Measurements from ENCODE around the gene TBL2.
"Not testable (repeated sequence)": the region's sequence is repeated elsewhere in the genome, so short reads cannot be mapped to it uniquely, and the experiment has no call there.

The TBL2 gene

DNA sequence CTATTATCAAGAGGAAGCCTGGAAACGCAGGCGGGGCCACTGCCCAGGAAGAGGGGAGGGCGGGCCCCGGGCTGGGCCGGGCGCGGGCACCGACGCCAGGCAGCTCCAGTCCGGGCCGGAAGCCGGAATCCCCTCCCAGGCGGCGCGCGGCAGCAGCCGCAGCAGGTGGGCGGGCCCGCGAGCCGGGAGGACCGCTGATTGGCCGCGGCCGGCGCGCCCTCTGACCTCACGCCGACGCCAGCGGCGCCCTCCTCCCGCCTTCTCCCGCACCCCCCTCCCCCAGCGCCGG is 21.3 kb downstream of the TBL2 start:
- Histone ChIP-seq H3K4me2 (ENCODE audit: low read depth, low read length, poor library complexity, severe bottlenecking) (peak overlapping the region; percentile 87), H3K4me1 (ENCODE audit: insufficient read depth, low read length, poor library complexity, severe bottlenecking) (peaks cover 26% of the 10 kb centered on the region), H3F3A (ENCODE audit: low read depth) (0 out of 2 replicates have a peak, but pooled peaks cover 3% of the 10 kb centered on the region), H3K9me2 (replicated peaks; ENCODE audit: low read depth, low read length) (no peaks in the 10 kb centered on the region), H3K79me2 (ENCODE audit: insufficient read depth, low read length) (peaks cover 49% of the 10 kb centered on the region), H3K4me3 (ENCODE audit: low read length, poor library complexity, severe bottlenecking) (peak overlapping the region; percentile 97), H3K9me3 (ENCODE audit: insufficient read depth, low read depth, low read length) (no peaks in the 10 kb centered on the region), H4K20me1 (ENCODE audit: insufficient read depth, low read length, poor library complexity, severe bottlenecking) (peaks cover 25% of the 10 kb centered on the region), H3K36me3 (ENCODE audit: insufficient read depth, low read length) (peaks cover 5% of the 10 kb centered on the region; the same call in 1 of the 2 replicates), H3K27me3 (ENCODE audit: insufficient read depth, low read length, poor library complexity, severe bottlenecking) (no peaks in the 10 kb centered on the region), H2AFZ (ENCODE audit: low read length) (peak overlapping the region; percentile 81; the same call in 1 of the 2 replicates), H3K9ac (ENCODE audit: low read depth, low read length, poor library complexity, severe bottlenecking) (peak overlapping the region; percentile 76)
- TF ChIP-seq EZH2phosphoT487 (IDR thresholded peaks at IDR 0.05; ENCODE audit: borderline replicate concordance), result no peak
- TF ChIP-seq, protein P1, sequence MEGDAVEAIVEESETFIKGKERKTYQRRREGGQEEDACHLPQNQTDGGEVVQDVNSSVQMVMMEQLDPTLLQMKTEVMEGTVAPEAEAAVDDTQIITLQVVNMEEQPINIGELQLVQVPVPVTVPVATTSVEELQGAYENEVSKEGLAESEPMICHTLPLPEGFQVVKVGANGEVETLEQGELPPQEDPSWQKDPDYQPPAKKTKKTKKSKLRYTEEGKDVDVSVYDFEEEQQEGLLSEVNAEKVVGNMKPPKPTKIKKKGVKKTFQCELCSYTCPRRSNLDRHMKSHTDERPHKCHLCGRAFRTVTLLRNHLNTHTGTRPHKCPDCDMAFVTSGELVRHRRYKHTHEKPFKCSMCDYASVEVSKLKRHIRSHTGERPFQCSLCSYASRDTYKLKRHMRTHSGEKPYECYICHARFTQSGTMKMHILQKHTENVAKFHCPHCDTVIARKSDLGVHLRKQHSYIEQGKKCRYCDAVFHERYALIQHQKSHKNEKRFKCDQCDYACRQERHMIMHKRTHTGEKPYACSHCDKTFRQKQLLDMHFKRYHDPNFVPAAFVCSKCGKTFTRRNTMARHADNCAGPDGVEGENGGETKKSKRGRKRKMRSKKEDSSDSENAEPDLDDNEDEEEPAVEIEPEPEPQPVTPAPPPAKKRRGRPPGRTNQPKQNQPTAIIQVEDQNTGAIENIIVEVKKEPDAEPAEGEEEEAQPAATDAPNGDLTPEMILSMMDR (conservative IDR thresholded peaks at IDR 0.05; ENCODE audit: low read length), result no peak

DNA sequence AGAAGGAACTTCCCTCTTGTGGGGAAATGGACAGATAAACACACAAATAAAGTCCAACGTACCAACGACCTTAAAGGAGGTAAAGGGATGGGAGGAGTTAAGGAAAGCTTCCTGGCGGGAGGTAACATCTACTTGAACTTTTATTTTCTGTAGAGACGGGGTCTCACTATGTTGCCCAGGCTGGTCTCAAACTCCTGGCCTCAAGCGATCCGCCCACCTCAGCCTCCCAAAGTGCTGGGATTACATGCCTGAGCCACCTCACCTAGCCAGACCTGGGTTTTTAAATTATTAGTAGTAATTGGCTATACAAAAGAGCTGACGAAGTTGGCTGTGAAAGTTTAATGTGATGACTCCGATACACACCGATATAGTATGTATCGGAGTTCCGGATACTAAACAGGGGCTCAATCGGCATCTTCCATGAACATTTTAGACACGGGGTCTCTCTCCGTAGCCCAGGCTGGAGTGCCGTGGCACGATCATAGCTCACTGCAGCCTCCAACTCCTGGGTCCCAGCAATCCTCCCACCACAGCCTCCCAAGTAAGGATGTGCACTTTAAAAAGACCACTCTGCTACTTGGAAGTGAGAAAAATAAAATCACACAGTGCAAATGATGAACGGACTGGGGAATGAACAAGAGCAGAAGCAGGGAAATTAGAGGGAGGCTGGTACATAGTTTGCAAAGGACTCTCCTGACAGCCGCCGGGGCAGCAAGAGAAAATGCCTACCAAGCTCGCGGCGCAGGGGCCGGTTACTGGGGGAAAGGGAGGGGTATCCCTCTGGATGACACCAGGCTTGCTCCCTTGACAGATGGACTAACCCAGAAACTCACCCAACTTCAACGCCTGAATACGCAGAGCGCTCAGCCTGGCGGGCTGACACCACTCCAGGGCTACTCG is 21.9 kb downstream of the TBL2 start:
- peak overlapping the region; percentile 97 for H3K4me3 ChIP-seq (ENCODE audit: low read length, poor library complexity, severe bottlenecking)
- no peak for TF ChIP-seq EZH2phosphoT487 (IDR thresholded peaks at IDR 0.05; ENCODE audit: borderline replicate concordance)
- TF ChIP-seq, protein P1 (conservative IDR thresholded peaks at IDR 0.05; ENCODE audit: low read length), result no peak
- H2AFZ ChIP-seq (ENCODE audit: low read length), result peak overlapping the region; percentile 74
- H3K9ac ChIP-seq (ENCODE audit: low read depth, low read length, poor library complexity, severe bottlenecking), result peak overlapping the region; percentile 76
- H4K20me1 ChIP-seq (ENCODE audit: insufficient read depth, low read length, poor library complexity, severe bottlenecking), result peaks cover 25% of the 10 kb centered on the region
- peaks cover 54% of the 10 kb centered on the region for H3K79me2 ChIP-seq (ENCODE audit: insufficient read depth, low read length)
- 0 out of 2 replicates have a peak, but pooled peaks cover 3% of the 10 kb centered on the region for H3F3A ChIP-seq (ENCODE audit: low read depth)
- peaks cover 26% of the 10 kb centered on the region for H3K4me1 ChIP-seq (ENCODE audit: insufficient read depth, low read length, poor library complexity, severe bottlenecking)
- H3K4me2 ChIP-seq (ENCODE audit: low read depth, low read length, poor library complexity, severe bottlenecking), result peak overlapping the region; percentile 87
- H3K9me2 ChIP-seq (replicated peaks; ENCODE audit: low read depth, low read length), result no peaks in the 10 kb centered on the region
- H3K36me3 ChIP-seq (ENCODE audit: insufficient read depth, low read length), result peaks cover 9% of the 10 kb centered on the region; the same call in 1 of the 2 replicates
- H3K9me3 ChIP-seq (ENCODE audit: insufficient read depth, low read depth, low read length), result no peaks in the 10 kb centered on the region
- H3K27me3 ChIP-seq (ENCODE audit: insufficient read depth, low read length, poor library complexity, severe bottlenecking), result no peaks in the 10 kb centered on the region

DNA sequence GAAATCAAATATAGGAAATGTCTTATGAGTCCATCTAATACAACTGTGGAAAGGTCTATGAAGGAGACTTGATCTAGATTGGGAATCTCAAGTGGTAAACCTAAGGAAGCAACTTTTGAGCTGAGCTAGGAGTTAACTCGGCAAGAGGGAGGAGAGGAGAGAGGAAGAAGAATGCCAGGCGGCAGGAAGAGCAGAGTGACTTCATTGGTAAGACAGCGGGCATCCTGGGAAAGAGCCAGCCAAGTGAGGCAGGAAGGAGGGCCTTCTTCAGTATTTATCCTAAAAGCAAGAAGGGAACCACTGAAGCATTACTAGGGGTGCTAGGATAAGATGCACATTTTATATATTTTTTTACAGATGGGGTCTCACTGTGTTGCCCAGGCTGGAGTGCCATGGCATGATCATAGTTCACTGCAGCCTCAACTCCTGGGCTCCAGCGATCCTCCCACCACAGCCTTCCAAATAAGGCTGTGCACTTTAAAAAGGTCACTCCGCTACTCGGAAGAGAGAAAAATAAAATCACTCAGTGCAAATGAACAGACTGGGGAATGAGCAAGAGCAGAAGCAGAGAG is 22.9 kb downstream of the TBL2 start:
- H3K36me3 ChIP-seq (ENCODE audit: insufficient read depth, low read length), result peaks cover 16% of the 10 kb centered on the region; the same call in 1 of the 2 replicates
- peaks cover 26% of the 10 kb centered on the region for H3K4me1 ChIP-seq (ENCODE audit: insufficient read depth, low read length, poor library complexity, severe bottlenecking)
- peak overlapping the region; percentile 87 for H3K4me2 ChIP-seq (ENCODE audit: low read depth, low read length, poor library complexity, severe bottlenecking)
- peaks cover 25% of the 10 kb centered on the region for H4K20me1 ChIP-seq (ENCODE audit: insufficient read depth, low read length, poor library complexity, severe bottlenecking)
- TF ChIP-seq EZH2phosphoT487 (IDR thresholded peaks at IDR 0.05; ENCODE audit: borderline replicate concordance), result no peak
- TF ChIP-seq, protein P1 (conservative IDR thresholded peaks at IDR 0.05; ENCODE audit: low read length), result no peak
- H3K9me2 ChIP-seq (replicated peaks; ENCODE audit: low read depth, low read length), result no peaks in the 10 kb centered on the region
- H3F3A ChIP-seq (ENCODE audit: low read depth), result 0 out of 2 replicates have a peak, but pooled peaks cover 3% of the 10 kb centered on the region
- no peaks in the 10 kb centered on the region for H3K27me3 ChIP-seq (ENCODE audit: insufficient read depth, low read length, poor library complexity, severe bottlenecking)
- H3K79me2 ChIP-seq (ENCODE audit: insufficient read depth, low read length), result peaks cover 62% of the 10 kb centered on the region
- H2AFZ ChIP-seq (ENCODE audit: low read length), result no peak overlapping the region
- peak overlapping the region; percentile 97 for H3K4me3 ChIP-seq (ENCODE audit: low read length, poor library complexity, severe bottlenecking)
- peak overlapping the region; percentile 76 for H3K9ac ChIP-seq (ENCODE audit: low read depth, low read length, poor library complexity, severe bottlenecking)
- H3K9me3 ChIP-seq (ENCODE audit: insufficient read depth, low read depth, low read length), result no peaks in the 10 kb centered on the region

DNA sequence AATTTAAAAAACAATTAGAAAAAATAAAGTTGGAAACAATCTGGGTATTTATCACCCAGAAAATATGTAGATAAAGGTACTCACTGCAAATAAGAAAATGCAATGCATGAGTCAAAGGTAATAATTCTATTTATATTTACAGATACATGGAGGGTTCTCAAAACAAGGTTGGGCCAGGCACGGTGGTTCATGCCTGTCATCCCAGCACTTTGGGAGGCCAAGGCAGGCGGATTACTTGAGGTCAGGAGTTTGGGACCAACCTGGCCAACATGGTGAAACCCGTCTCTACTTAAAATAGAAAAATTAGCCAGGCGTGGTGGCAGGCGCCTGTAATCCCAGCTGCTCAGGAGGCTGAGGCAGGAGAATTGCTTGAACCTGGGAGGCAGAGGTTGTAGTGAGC is 28.3 kb downstream of the TBL2 start:
- H3K27me3 ChIP-seq (ENCODE audit: insufficient read depth, low read length, poor library complexity, severe bottlenecking); H3K9me3 ChIP-seq (ENCODE audit: insufficient read depth, low read depth, low read length); H3F3A ChIP-seq (ENCODE audit: low read depth); H2AFZ ChIP-seq (ENCODE audit: low read length); H3K9me2 ChIP-seq (replicated peaks; ENCODE audit: low read depth, low read length); H3K4me3 ChIP-seq (ENCODE audit: low read length, poor library complexity, severe bottlenecking); H3K9ac ChIP-seq (ENCODE audit: low read depth, low read length, poor library complexity, severe bottlenecking): not testable (repeated sequence)
- Histone ChIP-seq H4K20me1 (ENCODE audit: insufficient read depth, low read length, poor library complexity, severe bottlenecking) (peaks cover 17% of the 10 kb centered on the region), H3K4me2 (ENCODE audit: low read depth, low read length, poor library complexity, severe bottlenecking) (peak overlapping the region; percentile 2), H3K36me3 (ENCODE audit: insufficient read depth, low read length) (peaks cover 33% of the 10 kb centered on the region; the same call in 1 of the 2 replicates), H3K4me1 (ENCODE audit: insufficient read depth, low read length, poor library complexity, severe bottlenecking) (peaks cover 10% of the 10 kb centered on the region), H3K79me2 (ENCODE audit: insufficient read depth, low read length) (peaks cover 90% of the 10 kb centered on the region)
